ENCODE measurements around the gene S100A7A.

Gene S100A7A

DNA sequence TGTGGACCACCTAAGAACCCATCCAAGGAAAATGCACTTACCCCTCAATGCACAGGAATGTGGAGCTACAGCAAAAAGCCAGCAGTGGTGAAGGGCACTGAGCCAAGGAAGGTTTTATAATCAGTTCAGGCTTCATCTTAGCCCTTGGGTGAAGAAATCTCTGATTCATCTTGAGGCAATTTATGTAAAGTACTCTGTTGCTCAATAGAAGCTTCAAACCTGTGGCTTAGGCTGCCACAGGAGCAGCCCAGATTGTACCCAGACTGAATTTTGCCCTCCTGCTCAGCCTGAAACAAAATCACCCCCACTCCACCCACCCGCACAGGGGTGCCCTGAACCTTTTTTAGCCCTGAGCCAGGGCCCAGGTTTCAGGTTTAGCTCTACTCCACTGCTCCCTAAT is 40.8 kb upstream of the S100A7A start, which contains the start of gene S100A12:
S100A12 (minus strand) TSS at position 111 of the 400 bp plus-strand sequence. CDS start 1,029 bp downstream, outside the sequence.
- TF ChIP-seq, protein P1, sequence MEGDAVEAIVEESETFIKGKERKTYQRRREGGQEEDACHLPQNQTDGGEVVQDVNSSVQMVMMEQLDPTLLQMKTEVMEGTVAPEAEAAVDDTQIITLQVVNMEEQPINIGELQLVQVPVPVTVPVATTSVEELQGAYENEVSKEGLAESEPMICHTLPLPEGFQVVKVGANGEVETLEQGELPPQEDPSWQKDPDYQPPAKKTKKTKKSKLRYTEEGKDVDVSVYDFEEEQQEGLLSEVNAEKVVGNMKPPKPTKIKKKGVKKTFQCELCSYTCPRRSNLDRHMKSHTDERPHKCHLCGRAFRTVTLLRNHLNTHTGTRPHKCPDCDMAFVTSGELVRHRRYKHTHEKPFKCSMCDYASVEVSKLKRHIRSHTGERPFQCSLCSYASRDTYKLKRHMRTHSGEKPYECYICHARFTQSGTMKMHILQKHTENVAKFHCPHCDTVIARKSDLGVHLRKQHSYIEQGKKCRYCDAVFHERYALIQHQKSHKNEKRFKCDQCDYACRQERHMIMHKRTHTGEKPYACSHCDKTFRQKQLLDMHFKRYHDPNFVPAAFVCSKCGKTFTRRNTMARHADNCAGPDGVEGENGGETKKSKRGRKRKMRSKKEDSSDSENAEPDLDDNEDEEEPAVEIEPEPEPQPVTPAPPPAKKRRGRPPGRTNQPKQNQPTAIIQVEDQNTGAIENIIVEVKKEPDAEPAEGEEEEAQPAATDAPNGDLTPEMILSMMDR (IDR thresholded peaks at IDR 0.05; ENCODE audit: low read depth, low read length): no peak
- no peak within 1 kb of the TSS for H3K4me3 ChIP-seq (replicated peaks in 1 of 2; ENCODE audit: low read depth in 2 of 2, low read length in 2 of 2)
- DNase-seq (ENCODE audit: low read depth in 2 of 2): peak; percentile 69 to 85

DNA sequence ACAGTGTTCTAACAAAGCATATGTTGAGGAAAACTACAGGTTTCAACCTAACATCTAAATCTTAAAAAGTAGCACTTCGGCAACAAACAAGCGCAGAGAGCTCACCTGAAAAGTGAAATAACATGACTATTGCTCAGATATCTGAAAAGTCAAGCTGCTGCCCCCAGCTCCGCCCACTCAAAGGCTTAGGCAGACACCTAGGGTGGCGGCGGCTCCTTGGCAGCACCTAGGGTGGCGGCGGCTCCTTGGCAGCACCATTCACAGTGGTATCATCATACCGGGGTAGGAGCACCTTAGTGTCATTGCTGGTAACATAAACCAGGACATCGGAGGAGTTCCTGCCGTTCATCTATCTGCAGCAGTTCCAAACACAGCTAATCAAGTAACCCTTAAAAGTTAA is 36.7 kb upstream of the S100A7A start:
- TF ChIP-seq, protein P1 (IDR thresholded peaks at IDR 0.05; ENCODE audit: low read depth, low read length): no peak
- no peak overlapping the region for H3K4me3 ChIP-seq (replicated peaks in 1 of 2; ENCODE audit: low read depth in 2 of 2, low read length in 2 of 2)
- DNase-seq (ENCODE audit: low read depth in 2 of 2): no peak

- DNase-seq (ENCODE audit: low read depth in 2 of 2): no peak
- H3K4me3 ChIP-seq (replicated peaks in 1 of 2; ENCODE audit: low read depth in 2 of 2, low read length in 2 of 2): no peak overlapping the region
- TF ChIP-seq, protein P1 (IDR thresholded peaks at IDR 0.05; ENCODE audit: low read depth, low read length): no peak
Observed at GRCh38 chr1:153380711-153381110, 35.6 kb upstream of the S100A7A start.

- no peak overlapping the region for H3K4me3 ChIP-seq (replicated peaks in 1 of 2; ENCODE audit: low read depth in 2 of 2, low read length in 2 of 2)
- TF ChIP-seq, protein P1 (IDR thresholded peaks at IDR 0.05; ENCODE audit: low read depth, low read length): no peak
- no peak for DNase-seq (ENCODE audit: low read depth in 2 of 2)
Observed at GRCh38 chr1:153384958-153385580, 31.3 kb upstream of the S100A7A start.

- TF ChIP-seq, protein P1 (IDR thresholded peaks at IDR 0.05; ENCODE audit: low read depth, low read length): no peak
- H3K4me3 ChIP-seq (replicated peaks in 1 of 2; ENCODE audit: low read depth in 2 of 2, low read length in 2 of 2): no peak overlapping the region
- no peak for DNase-seq (ENCODE audit: low read depth in 2 of 2)
Observed at GRCh38 chr1:153386500-153386901, 29.8 kb upstream of the S100A7A start.

DNA sequence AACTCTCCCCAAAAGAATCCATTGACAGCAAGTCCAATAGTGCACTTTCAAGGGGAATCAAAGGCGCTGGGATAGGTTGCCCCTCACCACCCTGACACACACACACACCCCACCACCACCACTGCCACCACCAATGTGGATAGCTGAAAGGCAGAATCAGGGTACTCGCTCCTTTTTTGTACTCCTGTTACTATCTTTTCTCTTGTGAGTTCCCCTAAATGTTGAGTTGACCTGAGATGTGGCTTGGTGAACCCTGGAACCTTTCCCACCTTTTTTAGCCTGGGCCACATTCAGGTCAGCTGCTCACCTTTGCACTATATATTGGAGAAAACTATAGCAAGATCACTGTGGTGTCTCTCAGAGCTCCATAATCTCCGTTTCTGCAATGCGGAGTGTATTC is 29.3 kb upstream of the S100A7A start:
- no peak for DNase-seq (ENCODE audit: low read depth in 2 of 2)
- TF ChIP-seq, protein P1 (IDR thresholded peaks at IDR 0.05; ENCODE audit: low read depth, low read length): no peak
- H3K4me3 ChIP-seq (replicated peaks in 1 of 2; ENCODE audit: low read depth in 2 of 2, low read length in 2 of 2): no peak overlapping the region

DNA sequence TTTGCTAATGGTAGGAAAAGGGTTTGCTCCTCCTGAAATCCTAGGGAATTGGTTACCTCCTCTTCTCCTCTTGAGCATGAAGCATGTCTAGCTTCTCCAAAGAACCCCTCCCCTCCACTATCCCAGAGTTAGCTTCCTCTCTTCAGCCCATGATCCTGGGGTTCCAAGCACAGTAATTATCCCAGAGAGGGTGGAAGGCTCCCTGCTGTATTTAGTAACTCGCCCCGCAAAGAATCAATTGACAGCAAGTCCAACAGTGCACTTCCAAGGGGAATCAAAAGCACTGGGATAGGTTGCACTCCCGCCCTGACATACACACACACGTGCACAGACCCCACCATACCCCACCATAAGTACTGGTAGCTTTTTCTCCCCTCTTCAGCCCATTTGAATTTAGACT is 28.5 kb upstream of the S100A7A start:
- TF ChIP-seq, protein P1 (IDR thresholded peaks at IDR 0.05; ENCODE audit: low read depth, low read length): no peak
- H3K4me3 ChIP-seq (replicated peaks in 1 of 2; ENCODE audit: low read depth in 2 of 2, low read length in 2 of 2): no peak overlapping the region
- DNase-seq (ENCODE audit: low read depth in 2 of 2): no peak
